Esophagus squamous epithelium (tissue), 4 donors: ENCODE results near the gene POTEE.
"Not testable (repeated sequence)": the region's sequence is repeated elsewhere in the genome, so short reads cannot be mapped to it uniquely, and the experiment has no call there.

Experiments
- CTCF ChIP-seq, 6 experiments: fragments of 450-650 bp in 4 of 6; fragments of 200-600 bp in 2 of 6; sonication (generic) in 2 of 6; IDR thresholded peaks; one replicate each; pipeline ENCODE4 v1.5.1; 2016 to 2019; ENCODE audit warnings: antibody characterized with exemption in 6 of 6, mild to moderate bottlenecking in 4 of 6, moderate library complexity in 4 of 6
- POLR2A ChIP-seq, 4 donors: fragments of 450-650 bp; IDR thresholded peaks; one replicate each; pipeline ENCODE4 v1.6.1; 2017; ENCODE audit warnings: antibody characterized with exemption in 4 of 4, mild to moderate bottlenecking in 4 of 4, moderate library complexity in 3 of 4

GRCh38 chr2:131165562-131165961 is 43.8 kb upstream of the POTEE start:
- TF ChIP-seq POLR2A, CTCF (IDR thresholded peaks at IDR 0.05): not testable (repeated sequence)
